Panc1 (cell line): Measurements from ENCODE around the gene TNIP2. TPM values are rescaled to one million over a fixed set of nuclear protein-coding genes. Genes with fewer than 3 reads are reported as not detected.

Experiments used
- ATAC-seq: fragments of 200-7000 bp; cut with Tn5 transposase; 2 replicates; pipeline ENCODE4 v1.9.1; 2020; ENCODE audit warnings: mild to moderate bottlenecking, moderate library complexity
- BruUV-seq: library from RNA; stranded (reverse); fragments of 400-500 nt; replicated peaks from 2 replicates; lab custom pipeline; 2021; lab: Mats Ljungman, UMichigan
- CTCF ChIA-PET: fragments of 300-600 bp; sonication (Branson Sonifier 250); formaldehyde crosslinking; loops from one replicate; lab custom pipeline; 2022; ENCODE audit warnings: antibody characterized with exemption; lab: Charles Lee
- POLR2A ChIA-PET: fragments of 300-600 bp; sonication (Branson Sonifier 250); formaldehyde crosslinking; loops from one replicate; lab custom pipeline; 2022; ENCODE audit warnings: antibody characterized with exemption; lab: Charles Lee
- DNase-seq: peaks from one replicate; pipeline ENCODE4 v3.0.0-alpha.2; 2010; ENCODE audit warnings: low read depth, low spot score
- H3K27ac ChIP-seq: 2 replicates; pipeline ENCODE4 v1.5.1; 2011; ENCODE audit warnings: mild to moderate bottlenecking, low read length, inconsistent platforms
- H3K27me3 ChIP-seq: fragments of 200-500 bp; sonication (Bioruptor generic); 2 replicates; pipeline ENCODE4 v1.6.0; 2014; ENCODE audit warnings: low read length, inconsistent platforms; ENCODE audit not compliant: control insufficient read depth, insufficient read depth
- H3K36me3 ChIP-seq: fragments of 200-500 bp; sonication (Bioruptor generic); 2 replicates; pipeline ENCODE4 v1.5.1; 2014; ENCODE audit warnings: inconsistent platforms, mild to moderate bottlenecking, low read length, moderate library complexity; ENCODE audit not compliant: control insufficient read depth, insufficient read depth
- H3K4me1 ChIP-seq: 2 replicates; pipeline ENCODE4 v1.5.1; 2011; ENCODE audit warnings: inconsistent platforms, mild to moderate bottlenecking, low read length, moderate library complexity; ENCODE audit not compliant: control insufficient read depth, insufficient read depth
- H3K4me3 ChIP-seq, 2 experiments: 2 replicates each; pipeline ENCODE4 v1.5.1; 2011 to 2012; ENCODE audit warnings: low read depth in 2 of 2, low read length in 2 of 2, mild to moderate bottlenecking in 2 of 2, inconsistent platforms in 1 of 2, moderate library complexity in 1 of 2
- H3K9me3 ChIP-seq: fragments of 200-500 bp; sonication (Bioruptor generic); 2 replicates; pipeline ENCODE4 v1.5.1; 2014; ENCODE audit warnings: low read depth, mild to moderate bottlenecking, inconsistent platforms, low read length, moderate library complexity; ENCODE audit not compliant: control insufficient read depth, insufficient read depth
- CTCF ChIP-seq: fragments of 450-650 bp; IDR thresholded peaks from 2 replicates; pipeline ENCODE4 v1.5.1; 2017; ENCODE audit warnings: mild to moderate bottlenecking
- POLR2AphosphoS5 ChIP-seq: IDR thresholded peaks from 2 replicates; pipeline ENCODE4 v1.6.1; 2012; ENCODE audit warnings: mild to moderate bottlenecking, low read depth, low read length, moderate library complexity
- REST ChIP-seq, 2 experiments: IDR thresholded peaks; 2 replicates each; pipeline ENCODE4 v1.6.1; 2011 to 2012; ENCODE audit warnings: low read depth in 2 of 2, control low read depth in 1 of 2, low read length in 1 of 2, mild to moderate bottlenecking in 1 of 2, moderate library complexity in 1 of 2; ENCODE audit not compliant: insufficient read depth in 1 of 2
- SIN3A ChIP-seq: IDR thresholded peaks from 2 replicates; pipeline ENCODE4 v1.6.1; 2012; ENCODE audit warnings: low read depth, mild to moderate bottlenecking, low read length, moderate library complexity, borderline replicate concordance; ENCODE audit not compliant: insufficient read depth
- TCF7L2 ChIP-seq: IDR thresholded peaks from 2 replicates; pipeline ENCODE4 v1.6.1; 2011; ENCODE audit warnings: mild to moderate bottlenecking, low read depth, low read length, inconsistent platforms
- in situ Hi-C: cut with HindIII; loops from 2 replicates; pipeline ENCODE4 v1.10.0; 2016; ENCODE audit warnings: low sequenced_read_pairs, low pct_unique_long_range_greater_than_20kb
- intact Hi-C: fragments of 100-400 bp; cut with micrococcal nuclease; formaldehyde crosslinking; loops from one replicate; pipeline ENCODE4 v1.10.0; 2022; ENCODE audit not compliant: unreplicated experiment
- total RNA-seq: library from RNA; stranded (reverse); gene quantifications from one replicate; pipeline ENCODE4 v1.2.1, GENCODE V29; 2021; ENCODE audit not compliant: unreplicated experiment

TNIP2 gene
- total RNA-seq, 1 experiment from 2014 or later, result 60.3 TPM

GRCh38 chr4:2787230-2788100 lies 31.3 kb upstream of the TNIP2 start:
- intact Hi-C loops, result no loop called here
- no peak for ATAC-seq
- peaks cover 16% of the 10 kb centered on the region for H3K4me1 ChIP-seq

GRCh38 chr4:2786794-2787229 lies 30.7 kb upstream of the TNIP2 start:
- BruUV-seq, result no TSS peak
- in situ Hi-C loops (no loop called here), intact Hi-C loops (no loop called here)
- DNase-seq (no peak), ATAC-seq (no peak)
- Histone ChIP-seq H3K4me1 (peaks cover 12% of the 10 kb centered on the region), H3K27me3 (no peaks in the 10 kb centered on the region), H3K4me3 (no peak overlapping the region), H3K27ac (no peak overlapping the region), H3K9me3 (no peaks in the 10 kb centered on the region), H3K36me3 (no peaks in the 10 kb centered on the region)
- ChIA-PET CTCF (no interaction called here), POLR2A (interaction anchor here (0.6 kb wide), 1 partner anchor 754 kb away, joined by 6 read pairs; no protein-coding TSS in a partner anchor)
- no peak for TF ChIP-seq REST (IDR thresholded peaks at IDR 0.05; ENCODE audit: insufficient read depth in 1 of 2, low read depth in 2 of 2, low read length in 1 of 2)
- TF ChIP-seq CTCF, result no peak
- no peak for TF ChIP-seq SIN3A
- TF ChIP-seq POLR2AphosphoS5, result no peak

More at GRCh38 chr4:2787230-2788100, 31.3 kb upstream of the TNIP2 start:
- ChIA-PET POLR2A (interaction anchor here (0.6 kb wide), 1 partner anchor 755 kb away, joined by 6 read pairs; no protein-coding TSS in a partner anchor), CTCF (no interaction called here)
- Histone ChIP-seq H3K36me3 (no peaks in the 10 kb centered on the region), H3K27ac (no peak overlapping the region), H3K4me3 (no peak overlapping the region), H3K27me3 (no peaks in the 10 kb centered on the region), H3K9me3 (no peaks in the 10 kb centered on the region)
- BruUV-seq, result no TSS peak
- TF ChIP-seq REST (IDR thresholded peaks at IDR 0.05; ENCODE audit: insufficient read depth in 1 of 2, low read depth in 2 of 2, low read length in 1 of 2), result no peak
- TF ChIP-seq POLR2AphosphoS5, result no peak
- no peak for TF ChIP-seq TCF7L2
- no peak for TF ChIP-seq CTCF
- no peak for TF ChIP-seq SIN3A
- DNase-seq, result no peak
- in situ Hi-C loops, result no loop called here
